ENCODE measurements around the gene MTUS2.

Gene MTUS2

DNA sequence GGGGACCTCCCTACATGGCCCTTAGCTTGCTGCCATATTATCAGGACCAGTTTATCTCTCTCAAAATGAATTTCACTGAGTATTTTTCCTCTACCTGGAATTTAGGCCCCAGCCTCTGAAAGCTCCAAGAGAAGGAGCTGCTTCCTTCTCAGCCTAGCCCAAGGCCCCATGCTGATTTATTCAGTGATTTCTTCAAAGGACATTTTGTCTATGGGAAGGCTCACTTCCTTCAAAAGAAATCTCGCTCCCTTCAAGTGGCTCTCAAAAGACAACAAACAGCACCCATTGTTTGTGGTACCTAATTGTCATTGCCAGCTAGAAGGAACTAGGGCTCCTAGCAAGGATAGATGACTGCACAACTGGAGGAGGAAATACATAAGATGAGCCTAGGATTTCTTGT is 602.9 kb downstream of the MTUS2 start:
- no peak for DNase-seq
- Histone ChIP-seq H3K4me3 (ENCODE audit: low read depth, low read length) (no peak overlapping the region), H3K4me1 (no peaks in the 10 kb centered on the region), H3K27me3 (no peaks in the 10 kb centered on the region), H3K9me3 (no peaks in the 10 kb centered on the region), H3K36me3 (no peaks in the 10 kb centered on the region)
- TF ChIP-seq, protein P1, sequence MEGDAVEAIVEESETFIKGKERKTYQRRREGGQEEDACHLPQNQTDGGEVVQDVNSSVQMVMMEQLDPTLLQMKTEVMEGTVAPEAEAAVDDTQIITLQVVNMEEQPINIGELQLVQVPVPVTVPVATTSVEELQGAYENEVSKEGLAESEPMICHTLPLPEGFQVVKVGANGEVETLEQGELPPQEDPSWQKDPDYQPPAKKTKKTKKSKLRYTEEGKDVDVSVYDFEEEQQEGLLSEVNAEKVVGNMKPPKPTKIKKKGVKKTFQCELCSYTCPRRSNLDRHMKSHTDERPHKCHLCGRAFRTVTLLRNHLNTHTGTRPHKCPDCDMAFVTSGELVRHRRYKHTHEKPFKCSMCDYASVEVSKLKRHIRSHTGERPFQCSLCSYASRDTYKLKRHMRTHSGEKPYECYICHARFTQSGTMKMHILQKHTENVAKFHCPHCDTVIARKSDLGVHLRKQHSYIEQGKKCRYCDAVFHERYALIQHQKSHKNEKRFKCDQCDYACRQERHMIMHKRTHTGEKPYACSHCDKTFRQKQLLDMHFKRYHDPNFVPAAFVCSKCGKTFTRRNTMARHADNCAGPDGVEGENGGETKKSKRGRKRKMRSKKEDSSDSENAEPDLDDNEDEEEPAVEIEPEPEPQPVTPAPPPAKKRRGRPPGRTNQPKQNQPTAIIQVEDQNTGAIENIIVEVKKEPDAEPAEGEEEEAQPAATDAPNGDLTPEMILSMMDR (IDR thresholded peaks at IDR 0.05; ENCODE audit: low read depth, low read length) = no peak

DNA sequence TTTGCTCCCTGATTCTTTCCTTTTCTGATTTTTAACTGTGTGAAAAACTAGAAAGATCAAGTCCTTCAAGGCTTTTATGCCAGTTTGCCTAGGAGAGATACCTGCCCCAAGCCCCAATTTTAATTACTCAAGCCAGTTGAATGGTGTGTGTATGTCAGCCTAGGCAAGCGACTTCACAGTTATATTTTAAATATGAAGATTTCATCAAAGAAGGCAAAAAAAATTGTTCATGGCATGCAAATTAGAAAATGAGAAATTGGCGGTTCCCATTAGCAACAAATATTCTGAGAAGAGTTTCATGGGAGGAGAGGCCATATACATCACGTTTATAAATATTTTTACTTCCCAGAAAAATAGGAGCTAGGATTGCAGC is 607.8 kb downstream of the MTUS2 start:
- Histone ChIP-seq H3K9me3 (no peaks in the 10 kb centered on the region; the same call in 1 of the 2 replicates), H3K4me1 (no peaks in the 10 kb centered on the region; the same call in 1 of the 2 replicates), H3K27me3 (peaks cover 6% of the 10 kb centered on the region; the same call in 1 of the 2 replicates), H3K4me3 (ENCODE audit: low read depth, low read length) (peak overlapping the region; percentile 63), H3K36me3 (no peaks in the 10 kb centered on the region)
- TF ChIP-seq, protein P1 (IDR thresholded peaks at IDR 0.05; ENCODE audit: low read depth, low read length) = no peak
- DNase-seq = no peak

DNA sequence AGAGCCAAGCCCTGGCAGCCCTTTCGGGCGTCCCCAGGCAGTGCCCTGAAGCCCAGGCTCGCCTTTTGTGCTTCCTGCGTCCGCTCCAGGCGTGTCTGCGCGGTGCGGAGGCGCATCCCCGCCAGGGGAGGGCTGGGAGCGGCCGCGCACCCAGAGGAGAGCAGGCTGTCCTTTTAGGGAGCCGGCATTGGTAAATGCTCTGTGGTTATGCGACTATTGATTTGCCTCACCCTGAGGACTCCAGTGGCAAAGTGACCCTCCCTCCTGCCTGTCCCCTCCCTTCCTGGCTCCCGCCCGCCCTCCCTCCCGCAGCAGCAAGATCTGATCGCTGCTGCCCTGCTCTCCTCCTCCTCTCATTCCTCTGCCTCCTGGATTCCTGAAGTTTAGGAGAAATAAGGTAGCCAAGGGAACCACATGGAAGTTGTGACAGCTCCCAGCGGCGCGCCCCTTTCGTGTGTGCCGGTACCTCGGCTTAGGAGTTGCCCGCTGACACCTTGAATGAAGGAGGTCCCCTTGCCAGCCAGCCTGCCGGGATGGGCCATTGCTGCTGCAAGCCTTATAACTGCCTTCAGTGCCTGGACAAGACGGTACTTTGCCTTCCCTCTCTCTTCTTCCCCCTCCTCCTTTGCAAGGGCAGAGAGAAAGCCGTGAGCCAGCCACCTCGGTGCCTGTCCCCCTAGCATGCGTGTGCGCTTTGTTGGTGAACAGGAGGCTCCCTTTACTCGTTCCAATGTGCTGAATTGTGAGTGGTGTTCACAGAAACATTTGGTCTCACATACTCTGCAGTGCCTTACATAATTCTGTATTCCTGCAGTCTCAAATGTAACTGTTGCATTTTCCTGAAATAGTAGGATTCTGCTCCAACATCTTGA is 608.4 kb downstream of the MTUS2 start:
- peak overlapping the region; percentile 63 for H3K4me3 ChIP-seq (ENCODE audit: low read depth, low read length)
- TF ChIP-seq, protein P1 (IDR thresholded peaks at IDR 0.05; ENCODE audit: low read depth, low read length) = peak; percentile 27; the same call in 1 of the 2 replicates
- H3K27me3 ChIP-seq = peaks cover 6% of the 10 kb centered on the region; the same call in 1 of the 2 replicates
- H3K4me1 ChIP-seq = no peaks in the 10 kb centered on the region; the same call in none of the 2 replicates
- H3K36me3 ChIP-seq = no peaks in the 10 kb centered on the region
- DNase-seq = peak; percentile 61
- no peaks in the 10 kb centered on the region; the same call in 1 of the 2 replicates for H3K9me3 ChIP-seq

DNA sequence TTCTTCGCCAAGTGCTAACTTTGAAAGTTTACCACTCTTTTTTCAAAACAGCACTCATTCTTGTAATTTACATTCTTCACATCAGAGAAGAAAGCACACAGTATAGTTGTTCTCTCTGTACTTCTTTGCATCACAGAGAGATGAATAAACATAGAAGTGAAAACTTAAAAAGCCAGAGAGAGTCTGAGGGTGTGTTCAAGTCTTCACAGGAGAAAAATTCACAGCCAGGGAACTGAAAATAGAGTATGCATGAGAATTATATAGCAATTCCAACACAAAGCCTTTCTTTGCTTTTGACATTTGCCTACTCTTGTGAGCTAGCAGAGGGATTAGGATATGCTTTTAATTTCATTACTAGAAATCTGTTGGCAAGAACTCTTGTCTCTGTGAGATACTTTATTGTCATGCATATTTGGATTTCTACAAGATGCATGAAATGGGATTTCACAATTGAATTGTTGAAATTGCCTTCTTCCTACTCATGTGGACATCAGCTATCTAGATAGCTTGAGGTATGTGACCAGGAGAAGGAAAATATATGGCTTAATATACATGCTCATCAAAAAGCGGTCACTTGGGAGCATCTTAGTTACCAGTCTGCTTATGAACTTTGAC is 609.3 kb downstream of the MTUS2 start:
- Histone ChIP-seq H3K9me3 (no peaks in the 10 kb centered on the region; the same call in 1 of the 2 replicates), H3K27me3 (peaks cover 6% of the 10 kb centered on the region; the same call in 1 of the 2 replicates), H3K36me3 (no peaks in the 10 kb centered on the region), H3K4me1 (peaks cover 3% of the 10 kb centered on the region), H3K4me3 (ENCODE audit: low read depth, low read length) (peak overlapping the region; percentile 63; the same call in 1 of the 2 replicates)
- DNase-seq = no peak
- TF ChIP-seq, protein P1 (IDR thresholded peaks at IDR 0.05; ENCODE audit: low read depth, low read length) = no peak

DNA sequence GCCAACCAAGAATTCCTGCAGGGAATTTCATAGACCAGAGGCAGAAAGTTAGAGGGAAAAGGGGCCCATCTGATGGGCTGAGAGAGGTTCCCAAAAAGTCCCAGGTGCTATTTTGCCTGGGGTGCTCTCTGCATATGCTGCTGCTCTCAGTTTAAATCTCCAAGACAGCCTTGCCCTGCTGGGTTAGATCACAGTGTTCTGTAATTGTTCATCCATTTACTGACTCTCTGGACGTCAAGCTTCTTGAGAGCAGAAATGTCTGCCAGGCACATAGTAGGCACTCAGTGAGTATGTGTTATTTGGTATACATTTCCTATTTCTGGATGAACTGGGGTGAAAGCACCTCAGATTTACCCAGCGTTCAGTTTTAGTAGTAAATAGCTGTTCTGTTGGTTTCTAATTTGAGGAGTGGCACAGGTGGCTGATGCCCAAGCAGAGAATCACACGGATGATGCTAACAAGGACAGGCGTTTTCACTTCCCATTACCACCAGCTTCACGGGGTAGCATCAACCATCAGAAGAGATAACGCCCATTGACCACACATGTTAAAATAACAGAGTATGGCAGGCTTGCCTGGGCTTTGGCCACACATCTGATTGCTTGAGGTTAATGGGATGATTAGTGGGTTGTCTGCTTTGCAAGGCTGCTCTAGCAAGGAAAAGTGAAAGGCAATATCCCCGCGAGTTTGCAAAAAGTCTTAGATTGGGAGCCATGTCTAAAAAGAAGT is 614.2 kb downstream of the MTUS2 start:
- TF ChIP-seq, protein P1 (IDR thresholded peaks at IDR 0.05; ENCODE audit: low read depth, low read length) = no peak
- no peaks in the 10 kb centered on the region; the same call in 1 of the 2 replicates for H3K9me3 ChIP-seq
- H3K4me1 ChIP-seq = peaks cover 19% of the 10 kb centered on the region
- peak overlapping the region; percentile 31 for H3K4me3 ChIP-seq (ENCODE audit: low read depth, low read length)
- peak; percentile 39 for DNase-seq
- H3K27me3 ChIP-seq = no peaks in the 10 kb centered on the region
- H3K36me3 ChIP-seq = no peaks in the 10 kb centered on the region

Measured in BE2C (cell line).